ENCODE data around the gene DYDC2.

- TF ChIP-seq CTCF (IDR thresholded peaks at IDR 0.05 in 2 of 3, conservative IDR thresholded peaks at IDR 0.05 in 1 of 3; ENCODE audit: insufficient read depth in 2 of 3, low read depth in 1 of 3, low read length in 3 of 3) = no peak
- TF ChIP-seq KHSRP (IDR thresholded peaks at IDR 0.05) = no peak
- no peak for TF ChIP-seq FOXO4 (CRISPR knock-in tag; IDR thresholded peaks at IDR 0.05)
- no peak for TF ChIP-seq KLF6 (CRISPR knock-in tag; IDR thresholded peaks at IDR 0.05; ENCODE audit: borderline replicate concordance)
- TF ChIP-seq E2F6 (IDR thresholded peaks at IDR 0.05; ENCODE audit: borderline replicate concordance in 1 of 2, extremely low read depth in 1 of 2, insufficient read depth in 1 of 2, insufficient read length in 1 of 2, low read depth in 1 of 2, low read length in 1 of 2, poor library complexity in 1 of 2, severe bottlenecking in 1 of 2) = no peak
- no peak for TF ChIP-seq ELF2 (CRISPR knock-in tag; IDR thresholded peaks at IDR 0.05)
- TF ChIP-seq SMARCE1 (IDR thresholded peaks at IDR 0.05) = no peak
- TF ChIP-seq POLR2A (conservative IDR thresholded peaks at IDR 0.05) = no peak
- no peak for TF ChIP-seq TBP (optimal IDR thresholded peaks at IDR 0.05; ENCODE audit: low read depth, low read length)
- no peak for TF ChIP-seq ZBTB33 (CRISPR knock-in tag; IDR thresholded peaks at IDR 0.05)
Measured at GRCh38 chr10:80405626-80406025, 49.0 kb downstream of the DYDC2 start.
